ENCODE results near the gene CALD1. TPM values are rescaled to one million over a fixed set of nuclear protein-coding genes. Genes with fewer than 3 reads are reported as not detected.

CALD1 gene
- total RNA-seq, 1 donor from 2014 or later: 71.8 TPM

DNA sequence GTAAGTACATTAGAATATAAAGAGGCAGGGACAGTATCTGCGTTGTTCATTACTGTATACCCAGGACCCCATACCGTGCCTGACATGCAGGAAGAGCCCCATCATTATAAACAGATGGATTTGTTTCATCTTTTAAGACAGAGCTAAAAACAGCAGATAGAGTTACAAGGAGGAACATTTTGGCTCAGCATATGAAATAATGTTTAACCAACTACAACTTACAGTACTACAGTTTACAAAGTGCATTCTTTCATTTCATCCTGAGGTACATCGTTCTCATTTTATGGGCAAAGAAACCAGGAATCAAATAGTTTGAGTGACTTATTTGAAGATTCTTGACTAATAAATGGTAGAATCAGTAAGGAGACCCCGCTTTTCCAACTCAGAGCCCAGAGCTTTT is 168.8 kb downstream of the CALD1 start:
- Mint-ChIP-seq H3K27me3 (ENCODE audit: low read depth) (no peaks in the 10 kb centered on the region), H3K36me3 (ENCODE audit: low read depth) (peaks cover 29% of the 10 kb centered on the region), H3K4me1 (no peaks in the 10 kb centered on the region), H3K9me3 (no peaks in the 10 kb centered on the region), H3K4me3 (no peak overlapping the region), H3K27ac (ENCODE audit: unreplicated experiment) (no peak overlapping the region)
- no peak for DNase-seq (ENCODE audit: low read depth, low spot score)
- TF ChIP-seq, protein P1, sequence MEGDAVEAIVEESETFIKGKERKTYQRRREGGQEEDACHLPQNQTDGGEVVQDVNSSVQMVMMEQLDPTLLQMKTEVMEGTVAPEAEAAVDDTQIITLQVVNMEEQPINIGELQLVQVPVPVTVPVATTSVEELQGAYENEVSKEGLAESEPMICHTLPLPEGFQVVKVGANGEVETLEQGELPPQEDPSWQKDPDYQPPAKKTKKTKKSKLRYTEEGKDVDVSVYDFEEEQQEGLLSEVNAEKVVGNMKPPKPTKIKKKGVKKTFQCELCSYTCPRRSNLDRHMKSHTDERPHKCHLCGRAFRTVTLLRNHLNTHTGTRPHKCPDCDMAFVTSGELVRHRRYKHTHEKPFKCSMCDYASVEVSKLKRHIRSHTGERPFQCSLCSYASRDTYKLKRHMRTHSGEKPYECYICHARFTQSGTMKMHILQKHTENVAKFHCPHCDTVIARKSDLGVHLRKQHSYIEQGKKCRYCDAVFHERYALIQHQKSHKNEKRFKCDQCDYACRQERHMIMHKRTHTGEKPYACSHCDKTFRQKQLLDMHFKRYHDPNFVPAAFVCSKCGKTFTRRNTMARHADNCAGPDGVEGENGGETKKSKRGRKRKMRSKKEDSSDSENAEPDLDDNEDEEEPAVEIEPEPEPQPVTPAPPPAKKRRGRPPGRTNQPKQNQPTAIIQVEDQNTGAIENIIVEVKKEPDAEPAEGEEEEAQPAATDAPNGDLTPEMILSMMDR (conservative IDR thresholded peaks at IDR 0.05): no peak

DNA sequence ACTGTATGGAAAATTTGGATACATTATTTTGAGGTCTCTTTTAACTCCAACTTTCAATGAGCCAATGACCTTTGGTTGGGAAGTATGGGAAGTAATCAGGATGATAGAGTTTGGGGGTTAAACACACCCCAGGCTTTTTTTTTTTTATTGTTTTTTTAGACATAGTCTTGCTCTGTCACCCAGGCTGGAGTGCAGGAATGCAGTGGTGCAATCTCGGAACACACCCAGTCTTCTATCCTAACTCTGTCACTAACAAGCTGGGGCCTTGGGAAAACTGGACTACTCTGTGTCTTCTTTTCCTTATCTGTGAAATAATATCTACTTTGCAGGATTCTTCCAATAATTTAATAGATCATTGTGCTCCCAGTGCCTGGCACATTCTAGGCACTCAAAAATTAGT is 169.3 kb downstream of the CALD1 start:
- Mint-ChIP-seq H3K27me3 (ENCODE audit: low read depth) (no peaks in the 10 kb centered on the region), H3K4me1 (no peaks in the 10 kb centered on the region), H3K36me3 (ENCODE audit: low read depth) (peaks cover 29% of the 10 kb centered on the region), H3K4me3 (no peak overlapping the region), H3K27ac (ENCODE audit: unreplicated experiment) (no peak overlapping the region), H3K9me3 (no peaks in the 10 kb centered on the region)
- DNase-seq (ENCODE audit: low read depth, low spot score): no peak
- TF ChIP-seq, protein P1 (conservative IDR thresholded peaks at IDR 0.05): no peak

DNA sequence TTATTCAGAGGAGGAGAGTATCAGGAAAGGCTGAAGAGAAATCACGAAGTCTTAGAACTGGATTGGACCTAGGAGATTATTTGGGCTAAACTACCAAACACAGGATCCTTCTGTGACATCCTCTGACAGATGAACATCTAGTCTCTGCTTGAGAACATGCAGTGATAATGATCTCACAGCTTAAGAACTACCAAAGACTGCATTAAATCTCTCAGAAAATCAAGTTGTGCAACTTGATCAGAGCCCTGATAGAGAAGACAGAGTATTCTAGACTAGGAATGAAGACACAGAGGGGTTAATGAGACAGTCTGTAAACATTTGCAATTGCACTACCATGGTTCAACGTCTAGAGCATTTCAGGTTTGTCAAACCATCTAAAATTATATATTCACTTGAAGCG is 169.7 kb downstream of the CALD1 start:
- no peak overlapping the region for H3K4me3 Mint-ChIP-seq
- TF ChIP-seq, protein P1 (conservative IDR thresholded peaks at IDR 0.05): no peak
- peaks cover 29% of the 10 kb centered on the region for H3K36me3 Mint-ChIP-seq (ENCODE audit: low read depth)
- DNase-seq (ENCODE audit: low read depth, low spot score): no peak
- H3K9me3 Mint-ChIP-seq: no peaks in the 10 kb centered on the region
- H3K27me3 Mint-ChIP-seq (ENCODE audit: low read depth): no peaks in the 10 kb centered on the region
- H3K27ac Mint-ChIP-seq (ENCODE audit: unreplicated experiment): no peak overlapping the region
- H3K4me1 Mint-ChIP-seq: no peaks in the 10 kb centered on the region

DNA sequence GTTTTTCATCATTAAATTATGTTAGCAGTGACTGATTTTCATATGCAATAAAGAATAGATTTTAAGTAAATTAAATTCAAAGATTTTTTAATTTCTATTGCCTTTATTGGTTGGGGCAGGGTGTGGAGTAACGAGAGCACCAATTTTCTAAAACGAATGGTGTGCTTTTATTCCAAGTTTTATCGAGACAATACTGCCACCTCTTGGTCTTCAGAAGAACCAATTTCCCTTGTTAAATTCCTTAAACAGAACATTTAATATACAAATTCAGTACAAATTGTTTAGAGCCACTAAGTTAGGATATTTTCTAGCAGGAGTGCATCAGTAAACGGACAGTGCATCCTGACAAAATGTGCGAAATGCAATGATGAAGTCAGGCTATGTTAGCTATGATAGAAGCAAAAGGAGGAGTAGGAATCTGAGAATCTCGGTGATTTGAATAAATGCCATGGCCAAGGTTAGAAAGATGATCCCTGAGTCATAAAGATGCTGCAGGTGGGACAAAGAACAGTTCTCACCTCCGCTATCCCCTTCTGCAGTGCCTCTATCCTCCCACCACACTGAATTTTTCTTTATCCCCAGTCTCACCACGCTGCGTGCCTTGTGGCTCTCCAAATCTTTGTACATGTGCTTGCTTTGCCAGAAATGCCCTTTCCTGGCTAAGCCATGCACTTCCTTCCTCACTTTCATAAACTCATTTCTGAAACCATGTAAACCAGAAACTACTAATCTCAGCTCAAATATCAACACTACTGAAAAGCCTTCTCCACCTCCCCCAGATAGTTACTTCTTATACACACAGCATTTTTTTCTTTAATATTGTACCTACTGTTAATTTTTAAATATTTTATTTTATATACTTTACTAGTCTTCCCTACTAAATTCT is 175.0 kb downstream of the CALD1 start:
- no peak for DNase-seq (ENCODE audit: low read depth, low spot score)
- peaks cover 31% of the 10 kb centered on the region for H3K36me3 Mint-ChIP-seq (ENCODE audit: low read depth)
- H3K4me3 Mint-ChIP-seq: no peak overlapping the region
- TF ChIP-seq, protein P1 (conservative IDR thresholded peaks at IDR 0.05): peak; percentile 75
- H3K27ac Mint-ChIP-seq (ENCODE audit: unreplicated experiment): no peak overlapping the region
- H3K9me3 Mint-ChIP-seq: no peaks in the 10 kb centered on the region
- H3K27me3 Mint-ChIP-seq (ENCODE audit: low read depth): no peaks in the 10 kb centered on the region
- H3K4me1 Mint-ChIP-seq: no peaks in the 10 kb centered on the region

DNA sequence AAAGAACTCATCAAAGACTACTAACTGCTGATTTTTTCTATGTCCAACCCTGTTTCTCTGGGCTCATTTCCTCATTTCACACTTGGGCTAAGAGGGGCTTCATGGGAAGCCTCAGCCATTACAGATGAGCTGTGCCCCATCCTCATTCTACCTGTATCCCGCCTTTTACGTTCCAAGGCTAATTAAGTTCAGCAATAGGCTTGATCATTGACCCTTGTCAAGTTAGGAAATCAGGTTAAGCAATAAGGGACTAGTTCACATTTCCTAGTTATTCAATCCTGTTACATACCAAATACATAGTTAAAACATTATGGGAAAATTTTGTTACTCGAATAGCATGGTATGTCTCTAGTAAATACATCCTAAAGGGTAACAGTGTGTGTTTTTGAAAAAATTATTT is 177.6 kb downstream of the CALD1 start:
- peaks cover 21% of the 10 kb centered on the region for H3K36me3 Mint-ChIP-seq (ENCODE audit: low read depth)
- no peak for DNase-seq (ENCODE audit: low read depth, low spot score)
- no peak overlapping the region for H3K27ac Mint-ChIP-seq (ENCODE audit: unreplicated experiment)
- H3K9me3 Mint-ChIP-seq: no peaks in the 10 kb centered on the region
- H3K4me1 Mint-ChIP-seq: no peaks in the 10 kb centered on the region
- H3K27me3 Mint-ChIP-seq (ENCODE audit: low read depth): no peaks in the 10 kb centered on the region
- TF ChIP-seq, protein P1 (conservative IDR thresholded peaks at IDR 0.05): no peak
- no peak overlapping the region for H3K4me3 Mint-ChIP-seq
